ENCODE measurements around the gene HIBCH.
"Not testable (repeated sequence)": the region's sequence is repeated elsewhere in the genome, so short reads cannot be mapped to it uniquely, and the experiment has no call there.

The HIBCH gene

DNA sequence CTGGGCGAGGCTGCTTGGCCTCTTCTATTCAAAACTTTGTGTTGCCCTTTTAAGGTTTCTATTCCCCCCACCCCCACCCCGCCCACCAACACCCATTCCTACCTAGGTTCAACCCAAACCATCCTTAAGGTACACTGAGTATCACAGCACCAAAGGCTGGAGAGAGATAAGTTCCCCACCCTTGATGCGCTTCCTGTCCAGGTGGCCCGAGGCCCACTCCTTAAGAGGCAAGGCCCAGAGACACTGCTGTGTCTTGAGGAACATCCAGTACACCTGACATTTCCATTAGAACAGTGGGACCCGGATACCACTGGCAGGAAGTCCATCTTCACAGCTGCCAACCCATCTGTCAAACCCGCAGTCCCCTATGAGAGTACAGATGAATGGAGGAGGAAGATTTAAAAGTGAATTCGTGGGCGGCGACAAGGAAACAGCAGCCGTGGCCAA, 23.5 kb upstream of the HIBCH start:
- no peak for DNase-seq (ENCODE audit: low read depth in 2 of 2, low spot score in 1 of 2)

DNA sequence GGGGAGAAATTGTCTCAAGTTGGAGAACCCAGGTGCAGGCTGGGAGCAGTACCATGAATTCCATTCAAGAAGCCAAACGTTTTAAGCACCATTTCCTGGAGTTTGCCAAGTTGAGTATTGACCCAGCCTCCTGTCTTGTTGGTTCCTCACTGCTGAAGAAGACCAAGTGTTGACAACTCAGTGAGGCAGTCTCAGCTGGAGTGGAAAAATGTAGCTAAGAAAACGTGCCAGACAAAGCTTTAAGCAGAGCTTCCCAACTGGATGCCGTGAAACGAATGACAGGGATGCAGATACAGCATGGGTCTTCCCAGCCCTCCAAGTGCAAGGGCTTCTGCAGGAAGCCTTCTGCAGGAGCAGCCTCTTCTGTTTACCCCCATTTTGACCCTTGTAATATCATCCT, 23.0 kb upstream of the HIBCH start:
- DNase-seq (ENCODE audit: low read depth in 2 of 2, low spot score in 1 of 2), result no peak

DNA sequence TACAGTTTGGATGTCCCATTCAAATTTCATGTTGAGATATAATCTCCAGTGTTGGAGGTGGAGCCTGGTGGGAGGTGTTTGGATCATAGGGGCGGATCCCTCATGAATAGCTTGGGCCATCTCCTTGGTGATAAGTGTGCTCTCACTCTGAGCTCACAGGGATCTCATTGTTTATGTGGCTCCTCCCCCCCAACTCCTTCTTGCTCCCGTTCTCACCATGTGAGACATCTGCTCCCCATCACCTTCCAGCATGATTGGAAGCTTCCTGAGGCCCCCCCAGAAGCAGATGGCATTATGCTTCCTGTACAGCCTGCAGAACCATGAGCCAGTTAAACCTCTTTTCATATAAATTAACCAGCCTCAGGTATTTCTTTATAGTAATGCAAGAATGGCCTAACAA, 20.7 kb upstream of the HIBCH start:
- DNase-seq (ENCODE audit: low read depth in 2 of 2, low spot score in 1 of 2), result no peak

DNA sequence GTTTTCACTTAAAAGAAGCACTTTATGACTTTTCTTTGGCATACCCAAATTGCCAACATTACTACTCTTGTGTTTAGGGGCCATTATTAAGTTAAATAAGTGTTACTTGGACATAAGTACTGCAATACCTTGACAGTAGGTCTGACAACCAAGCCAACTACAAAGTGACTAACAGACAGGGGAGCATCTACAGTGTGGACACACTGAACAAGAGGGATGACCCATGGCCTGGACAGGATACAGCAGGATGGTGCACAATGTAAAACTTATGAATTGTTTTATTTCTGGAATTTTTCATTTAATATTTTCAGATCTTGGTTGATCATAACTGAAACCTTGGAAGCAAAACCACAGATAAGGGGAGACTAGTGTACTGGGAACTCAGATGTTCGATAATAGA, 19.8 kb upstream of the HIBCH start:
- DNase-seq (ENCODE audit: low read depth in 2 of 2, low spot score in 1 of 2), result no peak

DNA sequence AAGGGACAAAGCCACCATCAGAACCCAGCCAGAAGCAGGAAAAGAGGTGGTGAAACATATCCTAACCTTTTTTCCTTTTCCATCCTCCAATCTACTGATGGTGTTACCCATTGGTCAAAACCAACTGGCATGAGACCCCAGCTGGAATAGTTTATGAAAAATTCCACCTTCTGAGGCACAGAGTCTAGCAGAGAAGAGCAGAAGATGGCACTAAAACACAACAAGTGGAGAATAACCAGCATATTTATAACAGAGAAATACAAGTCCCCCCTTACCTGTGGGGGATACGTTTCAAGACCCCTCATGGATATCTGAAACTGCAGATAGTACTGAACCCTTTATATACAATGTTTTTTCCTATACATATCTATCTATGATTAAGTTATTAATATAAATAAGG, 18.8 kb upstream of the HIBCH start:
- DNase-seq (ENCODE audit: low read depth in 2 of 2, low spot score in 1 of 2), result no peak

DNA sequence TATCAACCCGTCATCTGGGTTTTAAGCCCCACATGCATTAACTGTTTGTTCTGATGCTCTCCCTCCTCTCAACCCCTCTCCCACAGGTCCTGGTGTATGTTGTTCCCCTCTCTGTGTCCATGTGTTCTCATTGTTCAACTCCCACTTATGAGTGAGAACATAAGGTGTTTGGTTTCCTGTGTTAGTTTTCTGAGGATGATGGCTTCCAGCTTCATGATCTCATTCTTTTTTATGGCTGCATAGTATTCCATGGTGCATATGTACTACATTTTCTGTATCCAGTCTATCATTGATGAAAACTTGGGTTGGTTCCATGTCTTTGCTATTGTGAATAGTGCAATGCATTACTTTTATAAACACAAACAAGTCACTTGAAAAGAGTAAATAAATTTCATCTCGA, 16.8 kb upstream of the HIBCH start:
- DNase-seq (ENCODE audit: low read depth in 2 of 2, low spot score in 1 of 2), result no peak

DNA sequence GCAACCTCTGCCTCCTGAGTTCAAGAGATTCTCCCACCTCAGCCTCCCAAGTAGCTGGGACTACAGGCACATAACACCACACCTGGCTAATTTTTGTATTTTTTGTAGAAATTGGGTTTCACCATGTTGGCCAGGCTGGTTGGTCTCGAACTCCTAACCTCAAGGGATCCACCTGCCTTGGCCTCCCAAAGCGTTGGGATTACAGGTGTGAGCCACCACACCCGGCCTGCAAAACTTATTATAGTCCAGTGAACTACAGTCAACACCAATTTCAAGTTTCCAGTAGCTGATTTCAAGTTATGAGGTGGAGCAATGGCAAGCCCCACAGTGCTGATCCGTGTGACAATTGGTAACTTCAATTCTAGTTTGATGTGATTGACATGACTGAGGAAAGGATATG, 16.0 kb upstream of the HIBCH start:
- not testable (repeated sequence) for DNase-seq (ENCODE audit: low read depth in 2 of 2, low spot score in 1 of 2)

DNA sequence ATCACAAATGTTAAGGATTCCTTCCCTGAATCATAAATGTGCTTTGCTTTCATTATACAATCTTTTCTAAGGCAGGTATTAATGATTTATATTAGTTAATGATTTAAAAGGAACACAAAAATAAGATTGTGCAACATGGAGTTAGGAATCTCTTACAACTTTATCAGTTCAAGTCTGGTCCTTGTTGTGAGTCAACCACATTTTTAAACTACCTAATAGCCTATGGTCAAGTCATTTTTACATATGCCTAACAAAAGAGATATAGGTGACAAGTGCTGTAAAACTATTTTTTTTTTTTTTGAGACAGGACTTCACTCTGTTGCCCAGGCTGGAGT, 15.6 kb upstream of the HIBCH start:
- DNase-seq (ENCODE audit: low read depth in 2 of 2, low spot score in 1 of 2), result no peak

DNA sequence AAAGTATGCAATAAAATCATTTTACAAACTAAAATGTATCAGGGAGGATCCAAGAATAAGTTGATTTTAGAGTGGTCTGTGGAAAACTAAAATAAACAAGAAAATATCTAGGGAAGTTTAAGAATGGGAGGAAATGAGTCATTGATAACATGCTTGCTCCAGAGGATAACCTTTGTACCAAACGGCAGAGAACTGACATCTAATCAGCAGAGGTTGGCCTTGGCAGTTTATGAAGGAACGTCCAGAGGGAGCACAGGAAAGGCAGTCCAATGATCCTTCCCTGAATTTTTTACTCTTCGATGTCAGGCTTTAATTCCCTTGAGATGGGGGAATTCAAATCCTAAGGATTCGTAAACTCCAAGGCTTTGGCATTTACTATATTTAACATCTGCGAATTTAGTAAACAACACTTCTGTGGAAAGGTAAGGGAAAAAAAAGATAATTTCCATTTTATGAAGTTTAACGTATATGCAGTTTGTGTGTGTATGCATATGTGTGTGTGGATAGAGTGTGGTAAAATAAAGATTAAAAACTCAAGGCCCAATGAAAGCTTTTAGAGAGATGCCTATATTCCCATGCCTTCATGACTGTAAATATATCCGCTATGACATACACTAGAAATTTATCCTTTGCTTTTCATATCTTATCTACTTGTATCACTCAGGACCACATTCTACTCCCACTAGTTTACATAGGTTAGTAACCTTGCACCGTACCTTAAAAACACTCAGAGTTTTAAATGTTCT, 15.0 kb upstream of the HIBCH start:
- DNase-seq (ENCODE audit: low read depth in 2 of 2, low spot score in 1 of 2), result no peak

DNA sequence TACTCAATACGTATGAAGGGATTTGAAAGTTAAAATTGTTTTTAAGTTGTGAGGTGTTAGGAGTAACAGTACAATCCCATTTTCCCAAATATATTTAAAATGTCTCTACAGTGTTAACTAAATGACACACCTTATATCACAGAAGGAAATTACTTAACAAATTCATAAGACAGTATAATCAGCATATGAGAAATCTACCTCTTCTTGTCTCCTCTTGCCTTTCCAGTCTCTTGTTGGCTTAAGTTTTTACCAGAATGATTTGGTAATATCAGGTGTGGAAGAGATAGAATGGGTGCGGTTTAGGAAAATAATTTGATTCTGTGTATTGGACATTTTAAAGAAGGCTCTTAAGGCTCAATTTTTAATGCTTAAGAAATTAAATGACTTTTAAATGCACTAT, 14.3 kb upstream of the HIBCH start:
- no peak for DNase-seq (ENCODE audit: low read depth in 2 of 2, low spot score in 1 of 2)

DNA sequence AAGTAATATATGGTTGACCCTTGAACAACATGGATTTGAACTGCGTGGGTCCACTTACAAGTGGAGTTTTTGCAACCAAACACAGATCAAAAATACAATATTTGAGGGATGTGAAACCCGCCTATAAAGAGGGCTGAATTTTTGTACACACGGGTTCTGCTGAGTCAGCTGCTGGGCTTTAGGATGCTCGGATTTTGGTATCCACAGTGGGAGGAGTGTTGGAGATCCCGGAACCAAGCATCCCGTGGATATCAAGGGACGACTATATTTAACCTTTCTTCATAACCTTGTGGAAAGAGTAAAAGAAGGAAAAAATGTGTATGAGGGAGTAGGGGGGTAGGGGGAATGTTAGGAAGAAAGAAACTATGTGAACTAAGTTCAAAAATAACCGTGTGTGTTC, 13.8 kb upstream of the HIBCH start:
- no peak for DNase-seq (ENCODE audit: low read depth in 2 of 2, low spot score in 1 of 2)

DNA sequence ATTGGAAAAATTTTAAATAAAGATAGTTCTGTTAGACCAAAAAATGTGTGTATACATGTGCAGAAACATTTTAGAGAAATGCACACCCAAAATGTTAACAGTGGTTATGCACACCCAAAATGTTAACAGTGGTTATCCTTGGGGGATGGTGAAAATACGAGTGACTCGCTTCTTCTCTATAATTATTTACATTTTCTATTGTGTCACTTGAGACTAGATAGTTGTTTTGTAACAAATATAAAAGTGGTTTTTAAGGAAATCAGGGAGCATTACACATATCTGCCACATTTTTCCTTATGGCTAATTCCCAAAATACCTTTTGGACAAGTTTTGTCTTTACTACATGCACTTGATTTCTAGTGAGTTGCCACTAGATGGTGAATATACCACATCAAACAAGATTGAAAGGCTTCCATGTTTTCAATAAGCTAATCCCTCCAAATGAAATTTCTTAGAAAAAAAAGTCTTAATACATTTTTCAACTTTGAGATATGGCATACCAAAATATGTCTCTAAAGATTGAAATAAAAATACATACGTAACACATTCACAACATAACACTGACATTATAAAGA, 9.0 kb upstream of the HIBCH start:
- no peak for DNase-seq (ENCODE audit: low read depth in 2 of 2, low spot score in 1 of 2)

DNA sequence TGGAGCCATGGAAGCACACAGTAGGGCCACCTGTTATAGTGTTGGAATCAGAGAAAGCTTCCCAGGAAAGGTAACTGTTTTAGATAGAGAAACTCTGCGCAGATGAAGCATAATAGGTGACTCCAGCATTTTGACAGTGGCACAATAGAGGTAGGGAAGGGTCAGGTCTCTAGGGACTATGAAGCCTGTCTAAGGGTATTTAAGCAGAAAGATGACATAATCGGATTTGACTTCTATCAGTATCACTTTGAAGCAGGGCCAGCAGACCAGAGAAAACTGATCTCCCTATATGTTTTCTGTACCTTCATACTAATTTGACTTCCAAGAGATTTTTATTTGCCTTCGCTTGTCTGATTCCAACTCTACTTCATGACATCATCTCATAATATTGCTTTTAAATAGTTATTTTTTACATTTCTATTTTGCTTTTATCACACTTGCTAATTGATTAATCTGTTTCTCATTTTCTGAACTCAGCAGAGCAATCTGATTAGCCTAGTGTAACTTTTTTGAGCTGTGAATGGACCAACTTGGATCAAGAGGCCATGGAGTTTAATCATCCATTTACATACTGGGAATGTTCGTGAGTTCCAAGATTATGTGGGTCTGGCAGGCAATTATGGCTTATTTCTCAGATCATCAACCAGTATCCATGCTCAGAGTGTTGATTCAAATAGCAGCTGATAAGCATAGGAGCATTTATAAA, 8.4 kb upstream of the HIBCH start:
- no peak for DNase-seq (ENCODE audit: low read depth in 2 of 2, low spot score in 1 of 2)

DNA sequence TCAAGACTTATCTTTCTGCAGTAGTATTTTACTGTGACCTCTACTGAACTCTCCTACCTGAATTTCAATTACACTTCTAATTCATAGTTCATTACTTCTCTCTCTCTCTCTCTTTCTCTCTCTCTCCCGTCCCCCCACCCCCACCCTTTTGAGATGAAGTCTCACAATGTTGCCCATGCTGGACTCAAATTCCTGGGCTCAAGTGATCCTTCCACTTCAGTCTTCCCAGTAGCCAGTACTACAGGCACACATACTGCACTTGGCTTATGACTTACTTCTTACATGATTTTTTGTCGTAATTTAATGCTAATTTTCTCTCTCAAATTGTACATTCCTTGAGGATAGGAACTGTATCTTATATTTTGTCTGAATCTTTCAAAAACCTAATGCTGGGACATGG, 6.0 kb upstream of the HIBCH start:
- no peak for DNase-seq (ENCODE audit: low read depth in 2 of 2, low spot score in 1 of 2)

DNA sequence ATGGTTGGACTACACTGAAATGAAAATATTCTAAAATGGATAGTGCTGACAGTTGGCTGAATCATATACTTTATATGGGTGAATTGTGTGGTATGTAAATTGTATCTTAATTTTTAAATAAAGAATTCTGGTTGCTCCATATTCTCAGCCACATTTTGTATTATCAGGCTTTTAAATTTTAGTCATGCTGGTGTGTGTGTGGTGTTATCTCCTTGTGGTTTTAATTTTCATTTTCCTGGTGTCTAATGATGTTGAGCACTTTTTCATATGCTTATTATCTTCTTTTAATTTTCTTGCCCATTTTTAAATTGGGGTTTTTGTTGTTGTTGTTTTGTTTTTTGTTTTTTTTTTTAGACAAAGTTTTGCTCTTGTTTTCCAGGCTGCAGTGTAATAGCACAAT, 3.8 kb upstream of the HIBCH start:
- no peak for DNase-seq (ENCODE audit: low read depth in 2 of 2, low spot score in 1 of 2)

DNA sequence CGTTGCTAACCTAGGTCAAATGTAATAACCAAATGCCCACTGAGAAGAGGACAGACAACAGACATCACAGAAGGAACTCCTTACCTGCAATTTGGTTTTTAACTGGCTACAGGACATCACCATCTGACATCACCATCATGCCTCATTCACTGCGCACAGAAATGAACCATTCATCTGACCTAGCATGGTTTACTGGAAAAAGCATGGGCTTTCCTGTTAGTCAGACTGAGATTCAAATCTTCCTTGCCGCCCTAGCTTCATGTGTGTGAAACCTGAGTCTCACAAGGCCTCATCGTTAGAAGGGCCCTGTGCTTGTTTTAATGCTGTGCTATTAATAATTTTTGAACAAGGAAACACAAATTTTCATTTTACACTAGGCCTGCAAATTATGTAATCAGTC, 1.1 kb upstream of the HIBCH start:
- no peak for DNase-seq (ENCODE audit: low read depth in 2 of 2, low spot score in 1 of 2)

DNA sequence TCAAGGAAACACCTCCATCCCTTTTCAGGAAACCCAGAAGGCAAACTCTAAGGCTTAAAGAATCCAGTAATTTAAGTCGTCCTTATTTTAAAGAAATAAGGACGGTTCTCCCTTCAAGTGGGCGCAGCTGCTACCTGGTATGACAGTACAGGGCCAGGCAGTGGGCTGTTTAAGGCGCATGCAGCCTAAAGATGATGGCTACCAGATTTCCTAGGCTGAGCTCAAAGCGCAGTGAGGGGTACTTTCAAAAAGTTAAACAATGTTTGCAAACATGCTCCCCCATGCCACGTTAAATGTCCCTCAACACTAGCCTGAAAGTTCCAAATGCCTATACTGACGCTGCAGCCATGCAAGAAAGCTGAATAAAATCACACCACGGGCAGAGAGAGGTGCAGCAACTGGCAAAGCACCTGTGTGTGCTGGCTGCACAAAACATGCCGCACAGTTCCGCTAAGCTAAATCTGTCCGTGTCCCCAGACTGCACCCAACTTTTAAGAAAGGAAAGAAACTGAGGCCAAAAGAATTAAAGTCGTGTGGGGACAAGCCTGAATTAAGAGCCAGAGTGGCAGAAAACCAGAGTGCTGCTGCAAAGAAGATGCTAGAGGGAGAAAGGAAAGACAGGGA, 583 bp downstream of the HIBCH start:
- no peak for DNase-seq (ENCODE audit: low read depth in 2 of 2, low spot score in 1 of 2)

DNA sequence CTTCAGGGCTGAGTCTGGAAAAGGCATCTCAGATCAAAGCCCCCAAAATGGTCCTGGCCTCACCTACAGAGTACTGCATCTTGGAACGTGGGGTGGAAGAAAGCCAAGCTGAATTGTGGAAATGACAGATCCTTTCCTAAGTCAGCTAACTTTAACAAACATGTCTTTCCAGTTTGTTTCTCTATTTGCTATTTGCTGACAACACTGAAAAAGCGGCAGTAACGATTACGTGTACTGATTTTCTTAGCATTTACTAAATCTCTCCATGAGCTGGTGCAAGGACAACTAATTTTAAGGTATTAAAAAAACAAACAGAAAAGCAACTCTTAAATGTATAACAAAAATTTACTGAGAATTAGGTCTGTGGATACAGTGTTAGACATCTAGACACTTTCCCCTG, 1.1 kb downstream of the HIBCH start:
- no peak for DNase-seq (ENCODE audit: low read depth in 2 of 2, low spot score in 1 of 2)

DNA sequence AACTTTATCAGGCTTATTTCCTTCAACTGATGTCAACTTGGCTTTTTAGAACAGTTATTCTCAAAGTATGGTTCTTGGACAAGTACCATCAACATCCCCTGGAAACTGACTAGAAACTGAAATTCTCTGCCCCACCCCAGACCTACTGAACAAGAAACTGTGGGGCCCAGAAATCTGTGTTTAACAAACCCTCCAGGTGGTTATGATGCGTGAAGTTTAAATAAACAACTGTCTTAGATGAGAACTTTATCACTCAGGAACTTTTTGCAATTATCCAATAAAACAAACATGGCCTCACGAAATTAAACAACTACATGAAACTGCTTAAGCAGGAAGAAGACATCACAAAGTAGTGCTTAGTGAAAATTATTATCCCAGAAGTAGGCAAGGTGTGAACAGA, 4.4 kb downstream of the HIBCH start:
- no peak for DNase-seq (ENCODE audit: low read depth in 2 of 2, low spot score in 1 of 2)

DNA sequence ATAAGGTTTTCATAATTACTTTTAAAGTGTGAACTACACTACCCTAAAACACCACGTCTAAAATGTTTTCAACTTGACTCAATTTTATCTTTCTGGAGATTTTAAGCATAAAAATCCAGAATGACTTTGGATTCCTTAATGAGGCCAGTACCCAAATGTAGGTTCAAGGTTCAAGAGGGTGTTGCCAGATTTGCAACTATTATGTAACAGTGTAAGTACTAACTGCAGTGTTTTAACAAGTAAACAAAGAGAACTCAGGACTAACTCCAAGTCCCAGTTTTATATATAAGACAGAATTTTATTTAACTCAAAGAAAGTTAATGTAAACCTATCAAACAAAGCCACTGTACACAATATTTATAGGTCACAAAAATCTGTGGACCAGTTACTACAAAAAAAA, 5.7 kb downstream of the HIBCH start:
- no peak for DNase-seq (ENCODE audit: low read depth in 2 of 2, low spot score in 1 of 2)

DNA sequence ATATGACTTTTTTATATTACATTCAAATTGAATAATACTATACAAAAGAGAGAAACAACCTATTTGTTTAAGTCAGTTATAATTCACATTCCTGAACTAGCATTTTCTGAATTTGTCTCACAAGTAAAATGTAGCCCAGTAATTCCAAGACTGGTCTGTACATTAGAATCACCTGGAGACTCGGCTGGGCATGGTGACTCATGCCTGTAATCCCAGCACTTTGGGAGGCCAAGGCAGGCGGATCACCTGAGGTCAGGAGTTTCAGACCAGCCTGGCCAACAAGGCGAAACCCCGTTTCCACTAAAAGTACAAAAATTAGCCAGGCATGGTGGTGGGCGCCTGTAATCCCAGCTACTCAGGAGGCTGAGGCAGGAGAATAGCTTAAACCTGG, 7.0 kb downstream of the HIBCH start:
- not testable (repeated sequence) for DNase-seq (ENCODE audit: low read depth in 2 of 2, low spot score in 1 of 2)

DNA sequence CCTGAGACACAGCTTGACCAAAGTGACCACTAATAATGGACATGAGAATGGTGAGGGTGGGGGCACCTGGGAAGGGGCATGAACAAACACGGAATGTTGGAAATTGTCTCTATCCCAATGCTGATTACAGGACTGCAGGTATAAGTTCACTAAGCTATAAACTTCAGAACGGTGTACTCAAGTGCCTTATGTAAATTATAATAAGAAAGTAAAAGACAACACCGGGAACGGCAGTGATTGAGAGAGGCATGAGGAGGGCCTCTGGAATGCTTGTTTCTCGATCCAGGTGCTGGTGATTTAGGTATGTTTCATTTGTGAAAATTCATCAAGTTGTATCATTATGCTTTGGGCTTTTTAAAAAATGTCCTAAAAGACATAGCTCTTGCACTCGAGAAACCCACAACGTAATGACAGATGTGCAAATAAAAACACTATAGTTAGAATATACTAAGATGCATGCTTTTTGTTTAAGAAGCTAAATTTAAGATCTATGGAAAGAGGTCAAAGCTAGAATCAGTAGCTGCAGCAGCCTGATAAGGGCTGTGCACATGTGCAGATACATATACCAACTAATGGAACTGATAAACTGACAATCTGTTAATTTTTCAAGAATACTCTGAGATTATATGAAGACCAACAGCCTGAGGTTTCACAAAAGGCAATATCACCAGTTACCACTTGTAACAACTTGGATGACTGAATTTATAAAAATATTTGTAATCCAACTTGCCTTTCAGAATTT, 7.6 kb downstream of the HIBCH start:
- no peak for DNase-seq (ENCODE audit: low read depth in 2 of 2, low spot score in 1 of 2)

Measured in stimulated activated CD8-positive, alpha-beta memory T cell treated with anti-CD3 and anti-CD28 coated beads, Interleukin-4, amount 100 ng/mL, for 4 hours (primary cell).